Right lobe of liver (tissue), 4 donors: ENCODE measurements around the gene TEX22.

Source experiments
- POLR2A ChIP-seq: fragments of 450-650 bp; IDR thresholded peaks from one replicate; pipeline ENCODE4 v1.6.1; 2017; ENCODE audit warnings: antibody characterized with exemption, mild to moderate bottlenecking
- TF ChIP-seq, protein P1 (sequence below), 4 donors: fragments of 200-600 bp in 3 of 4; fragments of 450-650 bp in 1 of 4; IDR thresholded peaks; one replicate each; pipeline versions ENCODE4 v1.5.1 to v1.8.0; 2016 to 2022; ENCODE audit warnings: antibody characterized with exemption in 4 of 4, mild to moderate bottlenecking in 2 of 4
- donor health status: DM: no; HTN: no; CAD: no.
- donor health status: DM: no; HTN: no; CAD: no.
- donor health status: DM: no; HTN: yes; CAD: no.

- TF ChIP-seq, protein P1, sequence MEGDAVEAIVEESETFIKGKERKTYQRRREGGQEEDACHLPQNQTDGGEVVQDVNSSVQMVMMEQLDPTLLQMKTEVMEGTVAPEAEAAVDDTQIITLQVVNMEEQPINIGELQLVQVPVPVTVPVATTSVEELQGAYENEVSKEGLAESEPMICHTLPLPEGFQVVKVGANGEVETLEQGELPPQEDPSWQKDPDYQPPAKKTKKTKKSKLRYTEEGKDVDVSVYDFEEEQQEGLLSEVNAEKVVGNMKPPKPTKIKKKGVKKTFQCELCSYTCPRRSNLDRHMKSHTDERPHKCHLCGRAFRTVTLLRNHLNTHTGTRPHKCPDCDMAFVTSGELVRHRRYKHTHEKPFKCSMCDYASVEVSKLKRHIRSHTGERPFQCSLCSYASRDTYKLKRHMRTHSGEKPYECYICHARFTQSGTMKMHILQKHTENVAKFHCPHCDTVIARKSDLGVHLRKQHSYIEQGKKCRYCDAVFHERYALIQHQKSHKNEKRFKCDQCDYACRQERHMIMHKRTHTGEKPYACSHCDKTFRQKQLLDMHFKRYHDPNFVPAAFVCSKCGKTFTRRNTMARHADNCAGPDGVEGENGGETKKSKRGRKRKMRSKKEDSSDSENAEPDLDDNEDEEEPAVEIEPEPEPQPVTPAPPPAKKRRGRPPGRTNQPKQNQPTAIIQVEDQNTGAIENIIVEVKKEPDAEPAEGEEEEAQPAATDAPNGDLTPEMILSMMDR (IDR thresholded peaks at IDR 0.05) = no peak
- no peak for TF ChIP-seq POLR2A
These were observed 33.2 kb upstream of the TEX22 start for GRCh38 chr14:105365101-105365500.
